Body of pancreas (tissue), 4 donors: ENCODE data around the gene SLC41A1. TPM values are rescaled to one million over a fixed set of nuclear protein-coding genes. Genes with fewer than 3 reads are reported as not detected.
"Not testable (repeated sequence)": the region's sequence is repeated elsewhere in the genome, so short reads cannot be mapped to it uniquely, and the experiment has no call there.

ENCODE experiments used
- ATAC-seq: fragments of 150-250 bp; one replicate; pipeline ENCODE4 v1.9.1; 2016
- DNase-seq, 4 donors: peaks; one replicate each; pipeline ENCODE4 v3.0.0-alpha.2; 2019
- H3K27ac ChIP-seq, 4 donors: fragments of 200-600 bp; sonication (generic); 1 replicate in 3 of 4; 2 replicates in 1 of 4; pipeline versions ENCODE4 v1.5.1 to v1.6.1; 2016 to 2019; ENCODE audit warnings: mild to moderate bottlenecking in 1 of 4, mixed read lengths in 1 of 4, moderate library complexity in 1 of 4
- H3K27me3 ChIP-seq, 2 donors: fragments of 200-600 bp; sonication (generic); one replicate each; pipeline ENCODE4 v1.6.0; 2016; ENCODE audit warnings: mild to moderate bottlenecking in 1 of 2
- H3K36me3 ChIP-seq, 2 donors: fragments of 200-600 bp; sonication (generic); replicated peaks in 1 of 2; 2 replicates each; pipeline ENCODE4 v1.5.1; 2016; ENCODE audit warnings: low read depth in 2 of 2; ENCODE audit not compliant: insufficient read depth in 1 of 2
- H3K4me1 ChIP-seq: fragments of 200-600 bp; sonication (generic); one replicate; pipeline ENCODE4 v1.6.0; 2016
- H3K4me3 ChIP-seq, 2 donors: fragments of 200-600 bp; sonication (generic); 1 replicate in 1 of 2; 2 replicates in 1 of 2; pipeline ENCODE4 v1.5.1; 2016 to 2019
- H3K9me3 ChIP-seq, 3 donors: fragments of 200-600 bp; sonication (generic); 1 replicate in 2 of 3; 2 replicates in 1 of 3; pipeline ENCODE4 v1.5.1; 2016
- POLR2A ChIP-seq, 3 donors: fragments of 450-650 bp; IDR thresholded peaks; one replicate each; pipeline ENCODE4 v1.6.1; 2016; ENCODE audit warnings: antibody characterized with exemption in 3 of 3, mild to moderate bottlenecking in 2 of 3
- whole genome bisulfite sequencing, 2 donors: methylation state at CpG; one replicate each; pipeline ENCODE4 v1.1.5; 2017; 5-methylcytosine and 5-hydroxymethylcytosine counted together
- intact Hi-C: fragments of 100-400 bp; cut with DNase I; formaldehyde crosslinking; loops from one replicate; pipeline ENCODE4 v1.15.1; 2023
- total RNA-seq, 2 donors: library from RNA; depleted of rRNA; stranded (reverse); fragments of >200 nt; gene quantifications; one replicate each; pipeline ENCODE4 v1.1.0, GENCODE V29; 2016
- TF ChIP-seq, protein P1 (sequence below), 7 experiments: fragments of 450-650 bp in 4 of 7; fragments of 200-600 bp in 3 of 7; sonication (generic) in 3 of 7; IDR thresholded peaks; one replicate each; pipeline ENCODE4 v1.5.1; 2016 to 2019; ENCODE audit warnings: antibody characterized with exemption in 7 of 7

Gene SLC41A1
- 10 to 100 TPM; 36.9 to 41.8 TPM for total RNA-seq

DNA sequence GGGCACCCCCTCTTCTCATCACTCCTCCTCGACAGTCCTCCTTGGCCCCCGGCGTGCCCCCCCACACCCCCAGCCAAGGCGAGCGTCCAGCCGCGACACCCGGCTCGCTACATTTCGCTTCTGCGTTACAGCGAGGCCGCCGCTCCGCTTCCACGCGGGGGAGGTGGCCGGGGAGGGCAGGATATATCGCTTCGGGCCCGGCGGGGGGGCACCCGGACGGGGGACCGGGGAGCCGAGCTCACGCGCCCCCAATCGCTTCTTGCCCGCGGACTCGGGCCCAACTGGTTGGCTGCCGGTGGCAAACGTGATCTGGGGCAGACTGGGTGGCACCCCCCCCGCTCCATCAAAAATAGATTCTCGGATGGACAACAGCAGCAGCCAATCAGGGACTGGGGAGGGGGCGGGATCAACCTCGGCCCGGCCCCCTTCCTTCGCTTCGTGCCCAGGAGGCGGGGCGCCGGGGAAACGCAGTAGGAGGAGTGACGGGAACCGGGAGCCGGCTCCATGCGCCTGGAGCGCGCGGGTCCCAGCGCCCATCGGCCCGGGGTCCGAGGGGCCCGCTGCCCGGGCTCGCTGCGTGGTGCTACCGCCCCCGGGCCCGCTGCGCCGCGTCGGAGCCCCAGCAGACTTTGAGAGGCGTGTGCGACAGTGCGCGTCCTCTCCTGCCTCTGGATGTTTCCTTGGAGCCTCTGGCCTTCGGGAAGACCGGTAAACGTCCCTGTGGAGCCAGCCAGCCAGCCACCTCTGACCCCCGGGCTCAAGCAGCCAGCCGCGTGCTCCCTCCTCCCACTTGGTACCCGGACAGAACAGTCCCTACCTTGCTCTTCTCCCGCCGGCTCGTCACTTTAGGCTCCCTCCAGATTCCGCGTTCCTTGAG lies at the start of gene SLC41A1:
TSS of gene SLC41A1 (minus strand) at position 321 of the 877 bp plus-strand sequence. CDS start 2,757 bp downstream, outside the sequence.
- Histone ChIP-seq H3K27ac (peak within 1 kb of the TSS; percentile 89 to 93 (median 92)), H3K36me3 (no peaks in the 10 kb centered on the region), H3K27me3 (no peaks in the 10 kb centered on the region), H3K4me3 (peak within 1 kb of the TSS; percentile 76 to 96), H3K4me1 (peaks cover 53% of the 10 kb centered on the region), H3K9me3 (no peaks in the 10 kb centered on the region)
- intact Hi-C loops, result no loop called here
- WGBS, 2 donors, result 0 to 1% methylated on average over 12 to 82 of the region's 83 CpGs
- peak; percentile 61 to 88 (median 80) for TF ChIP-seq POLR2A (IDR thresholded peaks at IDR 0.05)
- TF ChIP-seq, protein P1, sequence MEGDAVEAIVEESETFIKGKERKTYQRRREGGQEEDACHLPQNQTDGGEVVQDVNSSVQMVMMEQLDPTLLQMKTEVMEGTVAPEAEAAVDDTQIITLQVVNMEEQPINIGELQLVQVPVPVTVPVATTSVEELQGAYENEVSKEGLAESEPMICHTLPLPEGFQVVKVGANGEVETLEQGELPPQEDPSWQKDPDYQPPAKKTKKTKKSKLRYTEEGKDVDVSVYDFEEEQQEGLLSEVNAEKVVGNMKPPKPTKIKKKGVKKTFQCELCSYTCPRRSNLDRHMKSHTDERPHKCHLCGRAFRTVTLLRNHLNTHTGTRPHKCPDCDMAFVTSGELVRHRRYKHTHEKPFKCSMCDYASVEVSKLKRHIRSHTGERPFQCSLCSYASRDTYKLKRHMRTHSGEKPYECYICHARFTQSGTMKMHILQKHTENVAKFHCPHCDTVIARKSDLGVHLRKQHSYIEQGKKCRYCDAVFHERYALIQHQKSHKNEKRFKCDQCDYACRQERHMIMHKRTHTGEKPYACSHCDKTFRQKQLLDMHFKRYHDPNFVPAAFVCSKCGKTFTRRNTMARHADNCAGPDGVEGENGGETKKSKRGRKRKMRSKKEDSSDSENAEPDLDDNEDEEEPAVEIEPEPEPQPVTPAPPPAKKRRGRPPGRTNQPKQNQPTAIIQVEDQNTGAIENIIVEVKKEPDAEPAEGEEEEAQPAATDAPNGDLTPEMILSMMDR (IDR thresholded peaks at IDR 0.05), result no peak
- peak; percentile 95 for ATAC-seq
- peak; percentile 95 to 97 (median 96) for DNase-seq

DNA sequence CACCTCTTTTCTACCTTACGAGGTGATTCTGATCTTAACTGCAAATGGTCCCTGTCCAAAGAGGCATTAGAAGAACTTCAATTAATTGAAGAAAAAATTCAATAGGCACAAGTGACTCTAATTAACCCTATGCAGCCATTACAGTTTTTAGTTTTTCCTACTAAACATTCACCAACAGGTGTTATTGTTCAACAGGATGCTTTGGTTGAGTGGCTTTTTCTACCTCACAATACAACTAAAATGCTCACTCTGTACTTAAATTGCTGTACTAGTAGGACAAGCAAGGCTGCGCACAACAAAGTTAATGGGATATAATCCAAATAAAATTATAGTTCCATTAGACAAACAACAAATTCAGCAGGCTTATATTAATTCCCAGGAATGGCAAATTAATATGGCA lies 48.5 kb upstream of the SLC41A1 start:
- peaks cover 27% of the 10 kb centered on the region for H3K4me1 ChIP-seq
- no peaks in the 10 kb centered on the region for H3K9me3 ChIP-seq
- no peak overlapping the region for H3K4me3 ChIP-seq
- no peaks in the 10 kb centered on the region for H3K36me3 ChIP-seq
- ATAC-seq, result no peak
- intact Hi-C loops, result no loop called here
- WGBS, 2 donors, result 96 to 100% methylated on average over 2 of the region's 2 CpGs
- H3K27ac ChIP-seq, result no peak overlapping the region
- no peak for DNase-seq
- H3K27me3 ChIP-seq, result no peaks in the 10 kb centered on the region
- TF ChIP-seq, protein P1 (IDR thresholded peaks at IDR 0.05), result no peak
- TF ChIP-seq POLR2A (IDR thresholded peaks at IDR 0.05), result no peak

DNA sequence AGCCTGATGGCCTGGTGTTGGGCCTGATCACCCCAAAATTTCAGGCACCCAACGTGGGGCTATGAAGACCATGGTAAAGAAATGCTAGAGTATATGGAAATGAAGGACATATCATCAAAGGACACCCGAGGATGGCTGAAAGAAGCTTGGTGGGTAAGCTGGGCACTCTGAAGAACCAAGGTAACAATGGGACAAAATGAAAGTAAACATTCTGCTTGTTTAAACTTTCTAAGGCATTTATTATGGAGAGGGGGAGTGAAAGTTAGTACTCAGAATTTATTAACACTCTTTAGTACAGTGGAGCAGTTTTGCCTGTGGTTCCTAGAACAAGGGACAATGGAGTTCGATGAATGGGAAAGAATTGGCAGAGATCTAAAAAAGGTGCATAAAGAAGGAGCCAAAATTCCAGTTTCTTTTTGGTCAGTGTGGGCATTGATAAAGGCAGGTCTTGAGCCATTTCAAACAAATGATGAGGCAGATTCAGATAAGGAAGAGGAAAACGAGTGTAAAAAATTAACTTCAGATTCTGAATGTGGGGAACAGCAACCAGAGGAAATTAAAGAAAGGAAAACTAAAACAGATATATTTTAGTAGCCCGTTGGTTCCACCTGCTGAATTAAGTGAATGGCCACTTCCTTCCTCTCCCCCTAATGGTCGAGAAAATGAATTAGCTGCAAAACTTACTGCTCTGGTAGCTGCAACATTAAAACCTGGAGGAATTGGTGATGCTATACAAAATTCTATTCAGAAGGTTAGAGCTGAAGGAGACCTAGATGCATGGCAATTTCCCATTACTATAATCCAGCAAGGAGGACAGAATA lies 45.4 kb upstream of the SLC41A1 start:
- no peaks in the 10 kb centered on the region for H3K27me3 ChIP-seq
- DNase-seq (no peak), ATAC-seq (peak; percentile 67)
- intact Hi-C loops, result no loop called here
- TF ChIP-seq, protein P1 (IDR thresholded peaks at IDR 0.05), result peak in 6 of 7 experiments; percentile 15 to 63 (median 45)
- TF ChIP-seq POLR2A (IDR thresholded peaks at IDR 0.05), result no peak
- peak overlapping the region; percentile 23 to 73 (median 56) for H3K27ac ChIP-seq
- no peak overlapping the region for H3K4me3 ChIP-seq
- no peaks in the 10 kb centered on the region for H3K36me3 ChIP-seq
- H3K9me3 ChIP-seq, result no peaks in the 10 kb centered on the region
- 17 to 19% methylated on average over 6 of the region's 6 CpGs for WGBS, 2 donors
- peaks cover 30% of the 10 kb centered on the region for H3K4me1 ChIP-seq

DNA sequence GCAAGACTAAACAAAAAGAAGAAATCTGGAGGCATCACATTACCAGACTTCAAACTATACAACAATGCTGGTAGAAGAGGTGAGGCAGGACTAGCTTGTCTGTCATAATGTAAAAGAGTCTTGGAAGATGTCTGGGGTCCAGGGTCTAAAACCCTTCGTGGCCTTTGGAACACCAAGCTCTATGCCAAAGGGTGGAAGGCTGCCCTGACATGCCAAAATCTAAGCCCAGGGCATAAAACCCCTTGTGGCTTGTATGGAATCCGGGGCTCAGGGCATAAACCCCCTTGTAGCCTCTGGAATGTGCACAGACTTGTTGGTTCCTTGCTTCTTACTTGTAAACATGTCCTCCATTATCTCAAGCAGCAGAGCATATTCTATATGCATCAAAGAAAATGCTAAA lies 44.5 kb upstream of the SLC41A1 start:
- H3K9me3 ChIP-seq, ATAC-seq, H3K4me3 ChIP-seq, H3K36me3 ChIP-seq, DNase-seq, intact Hi-C loops, H3K27me3 ChIP-seq: not testable (repeated sequence)
- 77 to 90% methylated on average over 2 of the region's 2 CpGs for WGBS, 2 donors
- Histone ChIP-seq H3K4me1 (peaks cover 35% of the 10 kb centered on the region), H3K27ac (peak overlapping the region; percentile 23 to 73 (median 56))

DNA sequence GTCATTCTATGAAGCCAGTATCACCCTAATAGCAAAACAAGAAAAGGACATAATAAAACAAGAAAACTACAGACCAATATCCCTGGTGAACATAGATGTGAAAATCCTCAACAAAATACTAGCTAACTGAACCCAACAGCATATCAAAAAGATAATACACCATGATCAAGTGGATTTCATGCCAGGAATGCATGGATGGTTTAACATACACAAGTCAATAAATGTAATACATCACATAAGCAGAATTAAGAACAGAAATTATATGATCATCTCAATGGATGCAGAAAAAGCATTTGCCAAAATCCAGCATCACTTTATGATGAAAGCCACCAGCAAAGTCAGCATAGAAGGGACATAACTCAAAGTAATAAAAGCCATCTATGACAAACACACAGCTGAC lies 43.4 kb upstream of the SLC41A1 start:
- intact Hi-C loops, result no loop called here
- no peak for TF ChIP-seq POLR2A (IDR thresholded peaks at IDR 0.05)
- TF ChIP-seq, protein P1 (IDR thresholded peaks at IDR 0.05), result no peak
- no peaks in the 10 kb centered on the region for H3K9me3 ChIP-seq

More for the DNA sequence above, 43.4 kb upstream of the SLC41A1 start:
- no peaks in the 10 kb centered on the region for H3K27me3 ChIP-seq
- no peaks in the 10 kb centered on the region for H3K36me3 ChIP-seq
- H3K27ac ChIP-seq, result no peak overlapping the region
- no peak for ATAC-seq
- H3K4me1 ChIP-seq, result peaks cover 40% of the 10 kb centered on the region
- no peak overlapping the region for H3K4me3 ChIP-seq
- no peak for DNase-seq
